Panc1 (cell line): ENCODE measurements around the gene CD99. TPM values are rescaled to one million over a fixed set of nuclear protein-coding genes. Genes with fewer than 3 reads are reported as not detected.
"Not testable (repeated sequence)": the region's sequence is repeated elsewhere in the genome, so short reads cannot be mapped to it uniquely, and the experiment has no call there.

Source experiments
- ATAC-seq: fragments of 200-7000 bp; cut with Tn5 transposase; 2 replicates; pipeline ENCODE4 v1.9.1; 2020; ENCODE audit warnings: mild to moderate bottlenecking, moderate library complexity
- BruUV-seq: library from RNA; stranded (reverse); fragments of 400-500 nt; replicated peaks from 2 replicates; lab custom pipeline; 2021; lab: Mats Ljungman, UMichigan
- CTCF ChIA-PET: fragments of 300-600 bp; sonication (Branson Sonifier 250); formaldehyde crosslinking; loops from one replicate; lab custom pipeline; 2022; ENCODE audit warnings: antibody characterized with exemption; lab: Charles Lee
- POLR2A ChIA-PET: fragments of 300-600 bp; sonication (Branson Sonifier 250); formaldehyde crosslinking; loops from one replicate; lab custom pipeline; 2022; ENCODE audit warnings: antibody characterized with exemption; lab: Charles Lee
- DNase-seq: peaks from one replicate; pipeline ENCODE4 v3.0.0-alpha.2; 2010; ENCODE audit warnings: low read depth, low spot score
- H3K27ac ChIP-seq: 2 replicates; pipeline ENCODE4 v1.5.1; 2011; ENCODE audit warnings: mild to moderate bottlenecking, low read length, inconsistent platforms
- H3K27me3 ChIP-seq: fragments of 200-500 bp; sonication (Bioruptor generic); 2 replicates; pipeline ENCODE4 v1.6.0; 2014; ENCODE audit warnings: low read length, inconsistent platforms; ENCODE audit not compliant: control insufficient read depth, insufficient read depth
- H3K36me3 ChIP-seq: fragments of 200-500 bp; sonication (Bioruptor generic); 2 replicates; pipeline ENCODE4 v1.5.1; 2014; ENCODE audit warnings: inconsistent platforms, mild to moderate bottlenecking, low read length, moderate library complexity; ENCODE audit not compliant: control insufficient read depth, insufficient read depth
- H3K4me1 ChIP-seq: 2 replicates; pipeline ENCODE4 v1.5.1; 2011; ENCODE audit warnings: inconsistent platforms, mild to moderate bottlenecking, low read length, moderate library complexity; ENCODE audit not compliant: control insufficient read depth, insufficient read depth
- H3K4me3 ChIP-seq, 2 experiments: 2 replicates each; pipeline ENCODE4 v1.5.1; 2011 to 2012; ENCODE audit warnings: low read depth in 2 of 2, low read length in 2 of 2, mild to moderate bottlenecking in 2 of 2, inconsistent platforms in 1 of 2, moderate library complexity in 1 of 2
- H3K9me3 ChIP-seq: fragments of 200-500 bp; sonication (Bioruptor generic); 2 replicates; pipeline ENCODE4 v1.5.1; 2014; ENCODE audit warnings: low read depth, mild to moderate bottlenecking, inconsistent platforms, low read length, moderate library complexity; ENCODE audit not compliant: control insufficient read depth, insufficient read depth
- CTCF ChIP-seq: fragments of 450-650 bp; IDR thresholded peaks from 2 replicates; pipeline ENCODE4 v1.5.1; 2017; ENCODE audit warnings: mild to moderate bottlenecking
- POLR2AphosphoS5 ChIP-seq: IDR thresholded peaks from 2 replicates; pipeline ENCODE4 v1.6.1; 2012; ENCODE audit warnings: mild to moderate bottlenecking, low read depth, low read length, moderate library complexity
- REST ChIP-seq, 2 experiments: IDR thresholded peaks; 2 replicates each; pipeline ENCODE4 v1.6.1; 2011 to 2012; ENCODE audit warnings: low read depth in 2 of 2, control low read depth in 1 of 2, low read length in 1 of 2, mild to moderate bottlenecking in 1 of 2, moderate library complexity in 1 of 2; ENCODE audit not compliant: insufficient read depth in 1 of 2
- SIN3A ChIP-seq: IDR thresholded peaks from 2 replicates; pipeline ENCODE4 v1.6.1; 2012; ENCODE audit warnings: low read depth, mild to moderate bottlenecking, low read length, moderate library complexity, borderline replicate concordance; ENCODE audit not compliant: insufficient read depth
- TCF7L2 ChIP-seq: IDR thresholded peaks from 2 replicates; pipeline ENCODE4 v1.6.1; 2011; ENCODE audit warnings: mild to moderate bottlenecking, low read depth, low read length, inconsistent platforms
- in situ Hi-C: cut with HindIII; loops from 2 replicates; pipeline ENCODE4 v1.10.0; 2016; ENCODE audit warnings: low sequenced_read_pairs, low pct_unique_long_range_greater_than_20kb
- intact Hi-C: fragments of 100-400 bp; cut with micrococcal nuclease; formaldehyde crosslinking; loops from one replicate; pipeline ENCODE4 v1.10.0; 2022; ENCODE audit not compliant: unreplicated experiment
- total RNA-seq: library from RNA; stranded (reverse); gene quantifications from one replicate; pipeline ENCODE4 v1.2.1, GENCODE V29; 2021; ENCODE audit not compliant: unreplicated experiment

The CD99 gene
- total RNA-seq, 1 experiment from 2014 or later = 67.6 TPM

GRCh38 chrX:2740672-2741071, 49.6 kb downstream of the CD99 start:
- Histone ChIP-seq H3K9me3 (no peaks in the 10 kb centered on the region), H3K27ac (no peak overlapping the region), H3K4me3 (no peak overlapping the region), H3K36me3 (no peaks in the 10 kb centered on the region), H3K27me3 (no peaks in the 10 kb centered on the region), H3K4me1 (no peaks in the 10 kb centered on the region)
- intact Hi-C loops = no loop called here
- ATAC-seq (no peak), DNase-seq (no peak)
- in situ Hi-C loops = no loop called here
- ChIA-PET CTCF (no interaction called here), POLR2A (no interaction called here)
- TF ChIP-seq REST (IDR thresholded peaks at IDR 0.05; ENCODE audit: insufficient read depth in 1 of 2, low read depth in 2 of 2, low read length in 1 of 2) (no peak), SIN3A (no peak), TCF7L2 (no peak), POLR2AphosphoS5 (no peak), CTCF (no peak)
- BruUV-seq = no TSS peak

GRCh38 chrX:2741386-2741785, 50.3 kb downstream of the CD99 start:
- Histone ChIP-seq H3K4me1 (no peaks in the 10 kb centered on the region), H3K4me3 (no peak overlapping the region), H3K27me3 (no peaks in the 10 kb centered on the region), H3K36me3 (no peaks in the 10 kb centered on the region), H3K27ac (no peak overlapping the region), H3K9me3 (no peaks in the 10 kb centered on the region)
- intact Hi-C loops = no loop called here
- ATAC-seq (no peak), DNase-seq (no peak)
- BruUV-seq = no TSS peak
- TF ChIP-seq POLR2AphosphoS5 (no peak), TCF7L2 (no peak), SIN3A (no peak), CTCF (no peak), REST (IDR thresholded peaks at IDR 0.05; ENCODE audit: insufficient read depth in 1 of 2, low read depth in 2 of 2, low read length in 1 of 2) (no peak)
- ChIA-PET POLR2A (no interaction called here), CTCF (no interaction called here)
- in situ Hi-C loops = no loop called here

GRCh38 chrX:2746250-2746649, 55.2 kb downstream of the CD99 start:
- POLR2A ChIA-PET, DNase-seq, in situ Hi-C loops, H3K27me3 ChIP-seq, H3K4me3 ChIP-seq, H3K27ac ChIP-seq, ATAC-seq, BruUV-seq, intact Hi-C loops, H3K36me3 ChIP-seq, H3K9me3 ChIP-seq, CTCF ChIA-PET, H3K4me1 ChIP-seq: not testable (repeated sequence)
